H9 (cell line): Measurements from ENCODE around the gene MZB1. TPM values are rescaled to one million over a fixed set of nuclear protein-coding genes. Genes with fewer than 3 reads are reported as not detected.

Experiments used
- DNase-seq: peaks from one replicate; pipeline ENCODE4 v3.0.0-alpha.2; 2017
- H2AFZ ChIP-seq: one replicate; pipeline ENCODE4 v1.6.1; 2013; ENCODE audit warnings: mild to moderate bottlenecking, low read length, control low read depth, moderate library complexity
- H2AK5ac ChIP-seq: 2 replicates; pipeline ENCODE4 v1.6.1; 2013; ENCODE audit warnings: low read length, control low read depth, mixed read lengths; ENCODE audit not compliant: insufficient read length
- H2BK120ac ChIP-seq: one replicate; pipeline ENCODE4 v1.6.1; 2013; ENCODE audit warnings: low read depth, mild to moderate bottlenecking, low read length, control low read depth, inconsistent platforms; ENCODE audit not compliant: poor library complexity, severe bottlenecking
- H2BK12ac ChIP-seq: 2 replicates; pipeline ENCODE4 v1.6.1; 2013; ENCODE audit warnings: low read length, control low read depth, mixed read lengths, low read depth; ENCODE audit not compliant: insufficient read length
- H2BK15ac ChIP-seq: 2 replicates; pipeline ENCODE4 v1.6.1; 2013; ENCODE audit warnings: low read depth, low read length, control low read depth
- H2BK20ac ChIP-seq: one replicate; pipeline ENCODE4 v1.6.1; 2013; ENCODE audit warnings: low read depth, mild to moderate bottlenecking, low read length, control low read depth, inconsistent platforms; ENCODE audit not compliant: poor library complexity, severe bottlenecking
- H2BK5ac ChIP-seq: 2 replicates; pipeline ENCODE4 v1.6.1; 2013; ENCODE audit warnings: low read length, control low read depth, mixed read lengths; ENCODE audit not compliant: insufficient read length
- H3K14ac ChIP-seq: 2 replicates; pipeline ENCODE4 v1.6.1; 2013; ENCODE audit warnings: low read length, control low read depth; ENCODE audit not compliant: insufficient read depth
- H3K18ac ChIP-seq: 2 replicates; pipeline ENCODE4 v1.6.1; 2013; ENCODE audit warnings: low read depth, mild to moderate bottlenecking, mixed read lengths, low read length, control low read depth; ENCODE audit not compliant: insufficient read length
- H3K23ac ChIP-seq: 2 replicates; pipeline ENCODE4 v1.6.1; 2013; ENCODE audit warnings: low read length, control low read depth, mixed read lengths, low read depth; ENCODE audit not compliant: insufficient read length
- H3K23me2 ChIP-seq: 2 replicates; pipeline ENCODE4 v1.6.1; 2013; ENCODE audit warnings: low read depth, mild to moderate bottlenecking, mixed read lengths, low read length, control low read depth; ENCODE audit not compliant: insufficient read length, poor library complexity, severe bottlenecking
- H3K27ac ChIP-seq: 2 replicates; pipeline ENCODE4 v1.5.1; 2013; ENCODE audit warnings: low read length, control low read depth, mixed read lengths, low read depth; ENCODE audit not compliant: insufficient read length
- H3K27me3 ChIP-seq: 2 replicates; pipeline ENCODE4 v1.6.1; 2013; ENCODE audit warnings: low read length, control low read depth, inconsistent platforms; ENCODE audit not compliant: insufficient read depth
- H3K4ac ChIP-seq: 2 replicates; pipeline ENCODE4 v1.6.1; 2013; ENCODE audit warnings: low read depth, mild to moderate bottlenecking, control low read depth, inconsistent platforms, low read length, moderate library complexity
- H3K4me1 ChIP-seq: 2 replicates; pipeline ENCODE4 v1.6.1; 2013; ENCODE audit warnings: low read length, control low read depth, inconsistent platforms; ENCODE audit not compliant: insufficient read depth
- H3K4me2 ChIP-seq: 2 replicates; pipeline ENCODE4 v1.6.1; 2013; ENCODE audit warnings: low read length, control low read depth, mixed read lengths; ENCODE audit not compliant: insufficient read length, insufficient read depth
- H3K56ac ChIP-seq: 2 replicates; pipeline ENCODE4 v1.6.1; 2013; ENCODE audit warnings: low read depth, mild to moderate bottlenecking, mixed read lengths, low read length, control low read depth; ENCODE audit not compliant: insufficient read length
- H3K79me1 ChIP-seq: 2 replicates; pipeline ENCODE4 v1.6.1; 2013; ENCODE audit warnings: low read depth, mild to moderate bottlenecking, moderate library complexity, low read length, control low read depth, inconsistent platforms; ENCODE audit not compliant: insufficient read depth, poor library complexity, severe bottlenecking
- H3K79me2 ChIP-seq: 2 replicates; pipeline ENCODE4 v1.6.1; 2013; ENCODE audit warnings: low read length, control low read depth, inconsistent platforms; ENCODE audit not compliant: insufficient read depth
- H3K9ac ChIP-seq: 2 replicates; pipeline ENCODE4 v1.6.1; 2013; ENCODE audit warnings: low read length, control low read depth, mixed read lengths; ENCODE audit not compliant: insufficient read length; ENCODE audit errors: extremely low read depth
- H3K9me3 ChIP-seq: one replicate; pipeline ENCODE4 v1.6.1; 2013; ENCODE audit warnings: low read depth, low read length, inconsistent platforms; ENCODE audit not compliant: control insufficient read depth
- H3T11ph ChIP-seq: one replicate; pipeline ENCODE4 v1.6.1; 2013; ENCODE audit warnings: mild to moderate bottlenecking, low read length, control low read depth, inconsistent platforms
- H4K20me1 ChIP-seq: one replicate; pipeline ENCODE4 v1.6.1; 2013; ENCODE audit not compliant: control insufficient read depth, insufficient read length, insufficient read depth
- H4K5ac ChIP-seq: 2 replicates; pipeline ENCODE4 v1.6.1; 2013; ENCODE audit warnings: low read depth, mild to moderate bottlenecking, mixed read lengths, low read length, control low read depth; ENCODE audit not compliant: insufficient read length
- H4K8ac ChIP-seq: replicated peaks from 2 replicates; pipeline ENCODE4 v1.6.1; 2013; ENCODE audit warnings: low read length, control low read depth, mixed read lengths, low read depth; ENCODE audit not compliant: insufficient read length
- H4K91ac ChIP-seq: 2 replicates; pipeline ENCODE4 v1.6.1; 2013; ENCODE audit warnings: low read depth, mild to moderate bottlenecking, moderate library complexity, mixed read lengths, low read length, control low read depth; ENCODE audit not compliant: insufficient read length
- H3K27ac Mint-ChIP-seq, 3 experiments: 2 replicates in 2 of 3; 3 replicates in 1 of 3; pipeline ENCODE4 v1.8.0; 2020 to 2021; ENCODE audit warnings: mixed read lengths in 3 of 3, mild to moderate bottlenecking in 1 of 3, moderate library complexity in 1 of 3
- H3K27me3 Mint-ChIP-seq: 2 replicates; pipeline ENCODE4 v1.8.0; 2021; ENCODE audit warnings: low read depth, mild to moderate bottlenecking, moderate library complexity, mixed read lengths
- H3K36me3 Mint-ChIP-seq, 3 experiments: 2 replicates in 2 of 3; 3 replicates in 1 of 3; pipeline ENCODE4 v1.8.0; 2020 to 2021; ENCODE audit warnings: low read depth in 3 of 3, mixed read lengths in 3 of 3; ENCODE audit not compliant: insufficient read depth in 1 of 3
- H3K4me1 Mint-ChIP-seq, 2 experiments: 2 replicates each; pipeline ENCODE4 v1.8.0; 2020; ENCODE audit warnings: mixed read lengths in 2 of 2
- H3K4me3 Mint-ChIP-seq, 2 experiments: 2 replicates in 1 of 2; 3 replicates in 1 of 2; pipeline ENCODE4 v1.8.0; 2020 to 2021; ENCODE audit warnings: mild to moderate bottlenecking in 2 of 2, mixed read lengths in 2 of 2, moderate library complexity in 1 of 2
- H3K9me3 Mint-ChIP-seq, 2 experiments: 2 replicates in 1 of 2; 3 replicates in 1 of 2; pipeline ENCODE4 v1.8.0; 2020; ENCODE audit warnings: mild to moderate bottlenecking in 2 of 2, mixed read lengths in 2 of 2, moderate library complexity in 1 of 2
- CTCF ChIP-seq: fragments of 200-600 bp; sonication (generic); conservative IDR thresholded peaks from 3 replicates; pipeline ENCODE4 v1.8.0; 2021; ENCODE audit warnings: antibody characterized with exemption, mild to moderate bottlenecking
- WGBS: extraction: QIAGEN DNeasy Blood & Tissue Kit; methylation state at CpG from one replicate; pipeline ENCODE4 v1.1.7; 2013; ENCODE audit warnings: missing lambda C conversion rate, low lambda C conversion rate, mixed read lengths; ENCODE audit not compliant: insufficient read length; ENCODE audit errors: extremely low coverage; 5-methylcytosine and 5-hydroxymethylcytosine counted together
- total RNA-seq: library from RNA; stranded (reverse); gene quantifications from 2 replicates; pipeline ENCODE4 v1.2.1, GENCODE V29; 2021

The MZB1 gene
- total RNA-seq, 1 experiment from 2014 or later, result 0.31 TPM

GRCh38 chr5:139438707-139439012 lies 48.9 kb upstream of the MZB1 start:
- H4K20me1 ChIP-seq, result no peaks in the 10 kb centered on the region
- Mint-ChIP-seq H3K4me3 (peak overlapping the region; percentile 95 to 96), H3K27me3 (peaks cover 3% of the 10 kb centered on the region), H3K9me3 (no peaks in the 10 kb centered on the region), H3K27ac (peak overlapping the region in 2 of 3 experiments; percentile 35 to 55; a peak in 2 of 7 replicates), H3K4me1 (peaks cover 20% of the 10 kb centered on the region in 2 experiments), H3K36me3 (peaks cover 5 to 27% (median 13%) of the 10 kb centered on the region in 3 experiments; a peak in 6 of 7 replicates)
- no peak overlapping the region for H2AK5ac ChIP-seq
- peak overlapping the region; percentile 89 for H3K4me2 ChIP-seq
- H2BK120ac ChIP-seq, result no peak overlapping the region
- H3K79me2 ChIP-seq, result 0 out of 2 replicates have a peak, but pooled peaks cover 2% of the 10 kb centered on the region
- H4K91ac ChIP-seq, result no peak overlapping the region
- no peak overlapping the region for H2BK20ac ChIP-seq
- no peaks in the 10 kb centered on the region for H3K79me1 ChIP-seq
- peaks cover 5% of the 10 kb centered on the region for H3K23me2 ChIP-seq
- no peak overlapping the region for H2BK5ac ChIP-seq
- H3K18ac ChIP-seq, result no peak overlapping the region
- no peak overlapping the region for H3K4ac ChIP-seq
- H3K27ac ChIP-seq, result no peak overlapping the region
- H3K14ac ChIP-seq, result no peak overlapping the region
- TF ChIP-seq CTCF, result no peak
- H2BK12ac ChIP-seq, result no peak overlapping the region
- H3K9ac ChIP-seq, result peak overlapping the region; percentile 39
- H4K8ac ChIP-seq, result no peak overlapping the region
- no peak overlapping the region for H3K23ac ChIP-seq
- H3K9me3 ChIP-seq, result no peaks in the 10 kb centered on the region
- H3K56ac ChIP-seq, result no peak overlapping the region
- H2AFZ ChIP-seq, result no peak overlapping the region
- no peak overlapping the region for H4K5ac ChIP-seq
- no peak for DNase-seq
- no peaks in the 10 kb centered on the region for H3K27me3 ChIP-seq
- no peak overlapping the region for H2BK15ac ChIP-seq
- peaks cover 2% of the 10 kb centered on the region; the same call in 1 of the 2 replicates for H3K4me1 ChIP-seq
- WGBS, result no CpG with 5 or more reads among the region's 8 CpGs
- no peak overlapping the region for H3T11ph ChIP-seq
